HepG2 (cell line): ENCODE data around the gene HPS3. TPM values are rescaled to one million over a fixed set of nuclear protein-coding genes. Genes with fewer than 3 reads are reported as not detected.

Experiments used
- BORCS8-MEF2B ChIP-seq: sonication (generic); formaldehyde crosslinking; IDR thresholded peaks from 2 replicates; pipeline ENCODE4 v1.8.0; 2022; ENCODE audit warnings: mild to moderate bottlenecking, missing genetic modification reagents
- FOSL2 ChIP-seq: sonication (generic); formaldehyde crosslinking; IDR thresholded peaks from 2 replicates; pipeline ENCODE4 v1.4.0; 2020; ENCODE audit warnings: missing genetic modification reagents
- FOXC1 ChIP-seq: sonication (generic); formaldehyde crosslinking; IDR thresholded peaks from 2 replicates; pipeline ENCODE4 v1.8.0; 2022; ENCODE audit warnings: mild to moderate bottlenecking, missing genetic modification reagents, borderline replicate concordance
- GABPA ChIP-seq, 2 experiments: IDR thresholded peaks; 2 replicates each; pipeline ENCODE4 v1.6.1; 2011 to 2016; ENCODE audit warnings: low read depth in 2 of 2, low read length in 1 of 2, missing biosample characterization in 1 of 2, missing genetic modification characterization in 1 of 2
- HCFC1 ChIP-seq: fragments of 150-350 bp; IDR thresholded peaks from 2 replicates; pipeline ENCODE4 v1.6.1; 2014; ENCODE audit warnings: low read depth, low read length
- KMT2A ChIP-seq: sonication (generic); formaldehyde crosslinking; IDR thresholded peaks from 2 replicates; pipeline ENCODE4 v1.4.0; 2020; ENCODE audit warnings: missing genetic modification reagents
- SMYD3 ChIP-seq: sonication (generic); formaldehyde crosslinking; IDR thresholded peaks from 2 replicates; pipeline ENCODE4 v1.8.1; 2023; ENCODE audit warnings: mild to moderate bottlenecking, missing genetic modification reagents
- TEAD3 ChIP-seq: optimal IDR thresholded peaks from 2 replicates; pipeline ENCODE3; 2016; ENCODE audit warnings: borderline replicate concordance
- ZNF296 ChIP-seq: sonication (generic); formaldehyde crosslinking; conservative IDR thresholded peaks from 2 replicates; pipeline ENCODE4 v1.5.0; 2020; ENCODE audit warnings: mild to moderate bottlenecking, missing genetic modification reagents
- ZNF589 ChIP-seq: sonication (generic); formaldehyde crosslinking; conservative IDR thresholded peaks from 2 replicates; pipeline ENCODE4 v1.8.0; 2022; ENCODE audit warnings: mild to moderate bottlenecking, moderate library complexity, missing genetic modification reagents
- ZNF615 ChIP-seq: sonication (generic); formaldehyde crosslinking; IDR thresholded peaks from 2 replicates; pipeline ENCODE4 v1.5.0; 2020; ENCODE audit warnings: mild to moderate bottlenecking, missing genetic modification reagents, borderline replicate concordance
- ZNF749 ChIP-seq: sonication (generic); formaldehyde crosslinking; IDR thresholded peaks from 2 replicates; pipeline ENCODE4 v1.8.0; 2022; ENCODE audit warnings: mild to moderate bottlenecking, missing genetic modification reagents, moderate library complexity, borderline replicate concordance
- polyA plus RNA-seq, 8 experiments: library from polyadenylated mRNA; depleted of rRNA in 3 of 8; stranded (reverse) in 7 of 8; unstranded in 1 of 8; fragments of >200 nt; fragmentation: Illumina TruSeq in 4 of 8; extraction: Trizol in 4 of 8; gene quantifications; 2 replicates each; pipeline versions ENCODE4 v1.2.1 to v1.2.3, GENCODE V29; 2011 to 2016; ENCODE audit warnings: low read depth in 4 of 8, missing spikeins in 1 of 8, mixed read lengths in 1 of 8; ENCODE audit not compliant: insufficient read depth in 1 of 8
- total RNA-seq, 5 experiments: library from RNA; depleted of rRNA; stranded (reverse); fragments of >200 nt; fragmentation: Illumina TruSeq; extraction: Trizol; gene quantifications; 2 replicates each; pipeline ENCODE4 v1.2.3, GENCODE V29; 2016; ENCODE audit warnings: low read depth in 1 of 5
- TF ChIP-seq, protein P1 (sequence below): sonication (generic); formaldehyde crosslinking; IDR thresholded peaks from 2 replicates; pipeline ENCODE4 v1.4.0; 2020; ENCODE audit warnings: mild to moderate bottlenecking, missing genetic modification reagents, borderline replicate concordance
- TF ChIP-seq, protein P2 (sequence below): sonication (generic); formaldehyde crosslinking; conservative IDR thresholded peaks from 2 replicates; pipeline ENCODE4 v1.8.0; 2022; ENCODE audit warnings: missing genetic modification reagents
- TF ChIP-seq, protein P3 (sequence below): IDR thresholded peaks from 2 replicates; pipeline ENCODE4 v1.6.1; 2012; ENCODE audit warnings: inconsistent platforms
- TF ChIP-seq, protein P4 (sequence below): sonication (generic); formaldehyde crosslinking; IDR thresholded peaks from 2 replicates; pipeline ENCODE4 v1.4.0; 2020; ENCODE audit warnings: low read depth, mild to moderate bottlenecking, missing genetic modification reagents
- TF ChIP-seq, protein P5 (sequence below): sonication (generic); formaldehyde crosslinking; IDR thresholded peaks from 2 replicates; pipeline ENCODE4 v1.5.0; 2020; ENCODE audit warnings: missing genetic modification reagents

Gene HPS3
- total and polyA plus RNA-seq, 2 of the 13 experiments (the other 11 are each of a cell fraction or from before 2014, with no cell fraction given), result 9.5 to 18.9 TPM

DNA sequence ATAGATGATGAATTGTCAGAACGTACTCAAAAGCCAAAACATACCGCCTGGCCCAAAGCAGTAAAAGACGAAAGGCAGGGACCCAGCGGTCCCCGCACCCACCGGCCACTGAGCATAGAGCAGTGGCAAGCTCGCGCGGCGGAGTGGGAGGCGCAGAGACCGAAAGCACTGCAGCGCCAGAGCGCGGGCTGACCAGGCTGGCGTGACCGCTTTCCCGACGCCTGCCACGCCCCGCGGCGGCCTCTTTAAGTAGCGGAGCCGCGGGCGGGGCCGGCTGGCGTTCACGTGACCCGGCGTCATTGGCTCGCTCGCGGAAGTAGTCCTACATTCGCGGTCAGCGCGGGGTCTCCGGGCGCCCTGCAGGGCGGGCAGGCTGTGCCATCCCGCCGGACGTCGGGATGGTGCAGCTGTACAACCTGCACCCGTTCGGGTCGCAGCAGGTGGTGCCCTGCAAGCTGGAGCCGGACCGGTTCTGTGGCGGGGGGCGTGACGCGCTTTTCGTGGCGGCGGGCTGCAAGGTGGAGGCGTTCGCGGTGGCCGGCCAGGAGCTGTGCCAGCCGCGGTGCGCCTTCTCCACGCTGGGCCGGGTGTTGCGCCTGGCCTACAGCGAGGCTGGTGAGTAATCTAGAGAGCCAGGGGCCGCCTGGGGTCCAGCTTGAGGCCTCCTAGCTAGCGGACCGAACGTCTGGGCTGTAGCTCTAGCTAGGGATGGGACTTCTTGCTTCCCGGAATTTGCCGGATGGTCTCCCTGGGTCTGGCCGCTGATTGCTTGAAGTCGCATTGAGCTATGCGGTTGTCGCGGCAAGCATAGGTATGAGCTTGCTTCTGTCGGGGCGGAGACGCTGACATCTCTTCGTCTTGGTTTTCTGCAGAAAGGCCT lies at the start of gene HPS3 (continued):
- TF ChIP-seq ZNF749 (CRISPR knock-in tag), result peak; percentile 78
- TF ChIP-seq GABPA (IDR thresholded peaks at IDR 0.05; ENCODE audit: low read depth, low read length), result no peak; the same call in 1 of the 2 replicates
- no peak for TF ChIP-seq GABPA (CRISPR knock-in tag; IDR thresholded peaks at IDR 0.05; ENCODE audit: low read depth)
- TF ChIP-seq FOXC1 (CRISPR knock-in tag), result peak; percentile 63; the same call in 1 of the 2 replicates
- TF ChIP-seq ZNF615, result no peak; the same call in 1 of the 2 replicates
- TF ChIP-seq KMT2A (CRISPR knock-in tag), result peak; percentile 94
- peak; percentile 91 for TF ChIP-seq BORCS8-MEF2B (CRISPR knock-in tag)
- TF ChIP-seq HCFC1, result no peak
- no peak for TF ChIP-seq ZNF296
- peak; percentile 9 for TF ChIP-seq FOSL2 (CRISPR knock-in tag)
- TF ChIP-seq, protein P1, sequence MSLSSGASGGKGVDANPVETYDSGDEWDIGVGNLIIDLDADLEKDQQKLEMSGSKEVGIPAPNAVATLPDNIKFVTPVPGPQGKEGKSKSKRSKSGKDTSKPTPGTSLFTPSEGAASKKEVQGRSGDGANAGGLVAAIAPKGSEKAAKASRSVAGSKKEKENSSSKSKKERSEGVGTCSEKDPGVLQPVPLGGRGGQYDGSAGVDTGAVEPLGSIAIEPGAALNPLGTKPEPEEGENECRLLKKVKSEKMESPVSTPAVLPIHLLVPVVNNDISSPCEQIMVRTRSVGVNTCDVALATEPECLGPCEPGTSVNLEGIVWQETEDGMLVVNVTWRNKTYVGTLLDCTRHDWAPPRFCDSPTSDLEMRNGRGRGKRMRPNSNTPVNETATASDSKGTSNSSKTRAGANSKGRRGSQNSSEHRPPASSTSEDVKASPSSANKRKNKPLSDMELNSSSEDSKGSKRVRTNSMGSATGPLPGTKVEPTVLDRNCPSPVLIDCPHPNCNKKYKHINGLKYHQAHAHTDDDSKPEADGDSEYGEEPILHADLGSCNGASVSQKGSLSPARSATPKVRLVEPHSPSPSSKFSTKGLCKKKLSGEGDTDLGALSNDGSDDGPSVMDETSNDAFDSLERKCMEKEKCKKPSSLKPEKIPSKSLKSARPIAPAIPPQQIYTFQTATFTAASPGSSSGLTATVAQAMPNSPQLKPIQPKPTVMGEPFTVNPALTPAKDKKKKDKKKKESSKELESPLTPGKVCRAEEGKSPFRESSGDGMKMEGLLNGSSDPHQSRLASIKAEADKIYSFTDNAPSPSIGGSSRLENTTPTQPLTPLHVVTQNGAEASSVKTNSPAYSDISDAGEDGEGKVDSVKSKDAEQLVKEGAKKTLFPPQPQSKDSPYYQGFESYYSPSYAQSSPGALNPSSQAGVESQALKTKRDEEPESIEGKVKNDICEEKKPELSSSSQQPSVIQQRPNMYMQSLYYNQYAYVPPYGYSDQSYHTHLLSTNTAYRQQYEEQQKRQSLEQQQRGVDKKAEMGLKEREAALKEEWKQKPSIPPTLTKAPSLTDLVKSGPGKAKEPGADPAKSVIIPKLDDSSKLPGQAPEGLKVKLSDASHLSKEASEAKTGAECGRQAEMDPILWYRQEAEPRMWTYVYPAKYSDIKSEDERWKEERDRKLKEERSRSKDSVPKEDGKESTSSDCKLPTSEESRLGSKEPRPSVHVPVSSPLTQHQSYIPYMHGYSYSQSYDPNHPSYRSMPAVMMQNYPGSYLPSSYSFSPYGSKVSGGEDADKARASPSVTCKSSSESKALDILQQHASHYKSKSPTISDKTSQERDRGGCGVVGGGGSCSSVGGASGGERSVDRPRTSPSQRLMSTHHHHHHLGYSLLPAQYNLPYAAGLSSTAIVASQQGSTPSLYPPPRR (CRISPR knock-in tag), result 0 out of 2 replicates have a peak, but pooled peaks have one; percentile 49
- TF ChIP-seq, protein P2, sequence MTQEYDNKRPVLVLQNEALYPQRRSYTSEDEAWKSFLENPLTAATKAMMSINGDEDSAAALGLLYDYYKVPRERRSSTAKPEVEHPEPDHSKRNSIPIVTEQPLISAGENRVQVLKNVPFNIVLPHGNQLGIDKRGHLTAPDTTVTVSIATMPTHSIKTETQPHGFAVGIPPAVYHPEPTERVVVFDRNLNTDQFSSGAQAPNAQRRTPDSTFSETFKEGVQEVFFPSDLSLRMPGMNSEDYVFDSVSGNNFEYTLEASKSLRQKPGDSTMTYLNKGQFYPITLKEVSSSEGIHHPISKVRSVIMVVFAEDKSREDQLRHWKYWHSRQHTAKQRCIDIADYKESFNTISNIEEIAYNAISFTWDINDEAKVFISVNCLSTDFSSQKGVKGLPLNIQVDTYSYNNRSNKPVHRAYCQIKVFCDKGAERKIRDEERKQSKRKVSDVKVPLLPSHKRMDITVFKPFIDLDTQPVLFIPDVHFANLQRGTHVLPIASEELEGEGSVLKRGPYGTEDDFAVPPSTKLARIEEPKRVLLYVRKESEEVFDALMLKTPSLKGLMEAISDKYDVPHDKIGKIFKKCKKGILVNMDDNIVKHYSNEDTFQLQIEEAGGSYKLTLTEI (CRISPR knock-in tag), result no peak
- TF ChIP-seq, protein P3, sequence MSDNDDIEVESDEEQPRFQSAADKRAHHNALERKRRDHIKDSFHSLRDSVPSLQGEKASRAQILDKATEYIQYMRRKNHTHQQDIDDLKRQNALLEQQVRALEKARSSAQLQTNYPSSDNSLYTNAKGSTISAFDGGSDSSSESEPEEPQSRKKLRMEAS, result peak; percentile 87
- TF ChIP-seq, protein P4, sequence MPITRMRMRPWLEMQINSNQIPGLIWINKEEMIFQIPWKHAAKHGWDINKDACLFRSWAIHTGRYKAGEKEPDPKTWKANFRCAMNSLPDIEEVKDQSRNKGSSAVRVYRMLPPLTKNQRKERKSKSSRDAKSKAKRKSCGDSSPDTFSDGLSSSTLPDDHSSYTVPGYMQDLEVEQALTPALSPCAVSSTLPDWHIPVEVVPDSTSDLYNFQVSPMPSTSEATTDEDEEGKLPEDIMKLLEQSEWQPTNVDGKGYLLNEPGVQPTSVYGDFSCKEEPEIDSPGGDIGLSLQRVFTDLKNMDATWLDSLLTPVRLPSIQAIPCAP (CRISPR knock-in tag), result no peak
- TF ChIP-seq SMYD3 (CRISPR knock-in tag), result 0 out of 2 replicates have a peak, but pooled peaks have one; percentile 28
- TF ChIP-seq ZNF589 (CRISPR knock-in tag), result 0 out of 2 replicates have a peak, but pooled peaks have one; percentile 48
- TF ChIP-seq, protein P5, sequence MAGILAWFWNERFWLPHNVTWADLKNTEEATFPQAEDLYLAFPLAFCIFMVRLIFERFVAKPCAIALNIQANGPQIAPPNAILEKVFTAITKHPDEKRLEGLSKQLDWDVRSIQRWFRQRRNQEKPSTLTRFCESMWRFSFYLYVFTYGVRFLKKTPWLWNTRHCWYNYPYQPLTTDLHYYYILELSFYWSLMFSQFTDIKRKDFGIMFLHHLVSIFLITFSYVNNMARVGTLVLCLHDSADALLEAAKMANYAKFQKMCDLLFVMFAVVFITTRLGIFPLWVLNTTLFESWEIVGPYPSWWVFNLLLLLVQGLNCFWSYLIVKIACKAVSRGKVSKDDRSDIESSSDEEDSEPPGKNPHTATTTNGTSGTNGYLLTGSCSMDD (CRISPR knock-in tag), result peak; percentile 59; the same call in 1 of the 2 replicates
- TF ChIP-seq TEAD3 (CRISPR knock-in tag), result peak; percentile 15
